C4-2B (cell line): ENCODE data around the gene LRCH1.
"Not testable (repeated sequence)": the region's sequence is repeated elsewhere in the genome, so short reads cannot be mapped to it uniquely, and the experiment has no call there.

Source experiments
- H3K27ac ChIP-seq: fragments of 450-650 bp; 2 replicates; pipeline ENCODE4 v1.5.1; 2017
- CTCF ChIP-seq: fragments of 450-650 bp; conservative IDR thresholded peaks from 2 replicates; pipeline ENCODE4 v1.5.1; 2017; ENCODE audit warnings: mild to moderate bottlenecking
- ZFX ChIP-seq: fragments of 450-650 bp; IDR thresholded peaks from 2 replicates; pipeline ENCODE4 v1.6.1; 2017

LRCH1 gene

GRCh38 chr13:46757640-46758039 lies 204.7 kb downstream of the LRCH1 start:
- TF ChIP-seq CTCF (no peak), ZFX (no peak)
- H3K27ac ChIP-seq = no peak overlapping the region

GRCh38 chr13:46759846-46760245 lies 206.9 kb downstream of the LRCH1 start:
- H3K27ac ChIP-seq = peak overlapping the region; percentile 92; the same call in 1 of the 2 replicates
- no peak for TF ChIP-seq CTCF
- no peak for TF ChIP-seq ZFX

GRCh38 chr13:46761174-46761573 lies 208.2 kb downstream of the LRCH1 start:
- TF ChIP-seq ZFX (no peak), CTCF (no peak)

GRCh38 chr13:46761866-46762265 lies 208.9 kb downstream of the LRCH1 start:
- TF ChIP-seq CTCF (no peak), ZFX (no peak)
- 0 out of 2 replicates have a peak overlapping the region, but pooled peaks have one; percentile 8 for H3K27ac ChIP-seq

More at GRCh38 chr13:46761174-46761573, 208.2 kb downstream of the LRCH1 start:
- H3K27ac ChIP-seq = peak overlapping the region; percentile 82

- not testable (repeated sequence) for H3K27ac ChIP-seq
Observed at GRCh38 chr13:46769925-46770324, 217.0 kb downstream of the LRCH1 start.

GRCh38 chr13:46771693-46772092 lies 218.7 kb downstream of the LRCH1 start:
- TF ChIP-seq ZFX (no peak), CTCF (no peak)
- H3K27ac ChIP-seq = no peak overlapping the region

- no peak overlapping the region for H3K27ac ChIP-seq
- TF ChIP-seq CTCF (no peak), ZFX (no peak)
Observed at GRCh38 chr13:46773541-46773940, 220.6 kb downstream of the LRCH1 start.

GRCh38 chr13:46775385-46776107 lies 222.6 kb downstream of the LRCH1 start:
- TF ChIP-seq CTCF (no peak), ZFX (no peak)
- no peak overlapping the region for H3K27ac ChIP-seq
